H1 (cell line): ENCODE data around the gene PRKCA. TPM values are rescaled to one million over a fixed set of nuclear protein-coding genes. Genes with fewer than 3 reads are reported as not detected.
A peak's percentile ranks its signal among the peaks of the same experiment; 100 is the strongest.

Experiments
- CTCF ChIA-PET: fragments of 300-600 bp; sonication (Branson Sonifier 250); formaldehyde crosslinking; loops from one replicate; lab custom pipeline; 2021; ENCODE audit not compliant: partially characterized antibody; lab: Charles Lee
- POLR2A ChIA-PET: fragments of 300-600 bp; sonication (Branson Sonifier 250); formaldehyde crosslinking; loops from one replicate; lab custom pipeline; 2021; ENCODE audit warnings: inconsistent platforms; ENCODE audit not compliant: partially characterized antibody; lab: Charles Lee
- DNase-seq, 2 experiments: peaks; one replicate each; pipeline versions ENCODE4 v3.0.0 to v3.0.0-alpha.2; 2010 to 2022; ENCODE audit warnings: low spot score in 2 of 2, low read depth in 1 of 2, mixed read lengths in 1 of 2
- FAIRE-seq: peaks from 2 replicates; lab custom pipeline; 2011; peaks lifted over from hg19 to GRCh38; lab: Jason Lieb, UNC
- H2AFZ ChIP-seq: 2 replicates; pipeline ENCODE4 v1.8.1; 2012; ENCODE audit warnings: low read length, inconsistent platforms
- H2AK5ac ChIP-seq: 2 replicates; pipeline ENCODE4 v1.6.1; 2013; ENCODE audit warnings: low read depth, low read length
- H2BK120ac ChIP-seq: replicated peaks from 2 replicates; pipeline ENCODE3; 2013; ENCODE audit warnings: low read depth, low read length, inconsistent platforms
- H2BK12ac ChIP-seq: 2 replicates; pipeline ENCODE4 v1.6.1; 2013; ENCODE audit warnings: low read depth, low read length
- H2BK15ac ChIP-seq: 2 replicates; pipeline ENCODE4 v1.6.1; 2013; ENCODE audit warnings: low read length
- H2BK20ac ChIP-seq: 2 replicates; pipeline ENCODE4 v1.6.1; 2013; ENCODE audit warnings: low read length
- H2BK5ac ChIP-seq: 2 replicates; pipeline ENCODE4 v1.6.1; 2013; ENCODE audit warnings: low read depth, low read length
- H3K14ac ChIP-seq: 2 replicates; pipeline ENCODE4 v1.6.1; 2013; ENCODE audit warnings: inconsistent platforms; ENCODE audit not compliant: insufficient read length
- H3K18ac ChIP-seq: 2 replicates; pipeline ENCODE4 v1.6.1; 2013; ENCODE audit warnings: low read length; ENCODE audit errors: extremely low read depth
- H3K23ac ChIP-seq: 2 replicates; pipeline ENCODE4 v1.6.1; 2013; ENCODE audit warnings: inconsistent platforms; ENCODE audit not compliant: insufficient read length
- H3K23me2 ChIP-seq: 2 replicates; pipeline ENCODE4 v1.6.1; 2013; ENCODE audit warnings: low read depth, low read length
- H3K27ac ChIP-seq: 2 replicates; pipeline ENCODE4 v1.6.1; 2011; ENCODE audit warnings: low read depth, low read length, inconsistent platforms
- H3K27me3 ChIP-seq, 4 experiments: replicated peaks in 1 of 4; 1 replicate in 1 of 4; 2 replicates in 3 of 4; pipeline versions ENCODE4 v1.6.1 to v1.8.1; 2011 to 2013; ENCODE audit warnings: low read length in 3 of 4, mild to moderate bottlenecking in 3 of 4, inconsistent platforms in 2 of 4, mixed read lengths in 2 of 4, moderate library complexity in 1 of 4; ENCODE audit not compliant: control insufficient read depth in 3 of 4, insufficient read depth in 3 of 4; ENCODE audit errors: extremely low read depth in 1 of 4
- H3K36me3 ChIP-seq, 4 experiments: 2 replicates each; pipeline versions ENCODE4 v1.6.1 to v1.8.1; 2011 to 2013; ENCODE audit warnings: mild to moderate bottlenecking in 4 of 4, low read length in 3 of 4, moderate library complexity in 2 of 4, control low read depth in 1 of 4, inconsistent platforms in 1 of 4; ENCODE audit not compliant: insufficient read depth in 4 of 4, control insufficient read depth in 2 of 4
- H3K4ac ChIP-seq: replicated peaks from 2 replicates; pipeline ENCODE3; 2013; ENCODE audit warnings: low read length, low read depth, mixed read lengths, inconsistent platforms; ENCODE audit not compliant: insufficient read length
- H3K4me1 ChIP-seq, 4 experiments: replicated peaks in 1 of 4; 1 replicate in 1 of 4; 2 replicates in 3 of 4; pipeline versions ENCODE4 v1.6.1 to v1.8.1; 2011 to 2013; ENCODE audit warnings: low read length in 3 of 4, inconsistent platforms in 2 of 4, mixed read lengths in 1 of 4; ENCODE audit not compliant: insufficient read depth in 4 of 4, control insufficient read depth in 3 of 4
- H3K4me2 ChIP-seq, 2 experiments: 2 replicates each; pipeline versions ENCODE4 v1.6.1 to v1.8.1; 2011 to 2013; ENCODE audit warnings: low read depth in 2 of 2, low read length in 2 of 2, control low read depth in 1 of 2, inconsistent platforms in 1 of 2, mild to moderate bottlenecking in 1 of 2; ENCODE audit not compliant: insufficient read depth in 1 of 2
- H3K4me3 ChIP-seq, 4 experiments: fragments of 200-600, 300-600 bp in 1 of 4; sonication (generic), shearing (Covaris generic), sonication (Bioruptor Twin) in 1 of 4; 2 replicates each; pipeline versions ENCODE4 v1.5.1 to v1.8.1; 2011 to 2016; ENCODE audit warnings: low read length in 4 of 4, low read depth in 3 of 4, control low read depth in 2 of 4, inconsistent platforms in 2 of 4, mild to moderate bottlenecking in 2 of 4, mixed read lengths in 1 of 4, moderate library complexity in 1 of 4; ENCODE audit not compliant: insufficient read depth in 2 of 4; ENCODE audit errors: extremely low read depth in 1 of 4
- H3K56ac ChIP-seq: replicated peaks from 2 replicates; pipeline ENCODE3; 2013; ENCODE audit warnings: low read depth, mild to moderate bottlenecking, mixed read lengths, low read length, inconsistent platforms; ENCODE audit not compliant: insufficient read length
- H3K79me1 ChIP-seq: 2 replicates; pipeline ENCODE4 v1.6.1; 2013; ENCODE audit warnings: low read depth, low read length, control low read depth
- H3K79me2 ChIP-seq, 2 experiments: 2 replicates each; pipeline versions ENCODE4 v1.6.1 to v1.8.1; 2012 to 2013; ENCODE audit warnings: low read length in 2 of 2, mild to moderate bottlenecking in 2 of 2, inconsistent platforms in 1 of 2; ENCODE audit not compliant: insufficient read depth in 2 of 2, control insufficient read depth in 1 of 2
- H3K9ac ChIP-seq, 4 experiments: replicated peaks in 1 of 4; 1 replicate in 1 of 4; 2 replicates in 3 of 4; pipeline versions ENCODE4 v1.6.1 to v1.8.1; 2011 to 2013; ENCODE audit warnings: low read depth in 3 of 4, low read length in 3 of 4, control low read depth in 2 of 4, mild to moderate bottlenecking in 2 of 4, moderate library complexity in 2 of 4, inconsistent platforms in 1 of 4; ENCODE audit errors: extremely low read depth in 1 of 4
- H3K9me3 ChIP-seq, 2 experiments: 2 replicates each; pipeline versions ENCODE4 v1.6.1 to v1.8.1; 2012 to 2013; ENCODE audit warnings: mild to moderate bottlenecking in 2 of 2, moderate library complexity in 2 of 2, control low read depth in 1 of 2, inconsistent platforms in 1 of 2, low read depth in 1 of 2, low read length in 1 of 2, mixed read lengths in 1 of 2; ENCODE audit not compliant: insufficient read depth in 2 of 2
- H4K20me1 ChIP-seq, 2 experiments: replicated peaks in 1 of 2; 2 replicates each; pipeline versions ENCODE3 to v1.8.1; 2011 to 2013; ENCODE audit warnings: inconsistent platforms in 2 of 2, low read length in 2 of 2, mild to moderate bottlenecking in 1 of 2; ENCODE audit not compliant: insufficient read depth in 2 of 2, control insufficient read depth in 1 of 2
- H4K5ac ChIP-seq: 2 replicates; pipeline ENCODE4 v1.6.1; 2013; ENCODE audit warnings: low read length, low read depth, mixed read lengths, inconsistent platforms; ENCODE audit not compliant: insufficient read length
- H4K8ac ChIP-seq: 2 replicates; pipeline ENCODE4 v1.8.0; 2013; ENCODE audit warnings: mild to moderate bottlenecking, moderate library complexity, low read length, inconsistent platforms; ENCODE audit not compliant: insufficient read depth; ENCODE audit errors: extremely low read depth
- H4K91ac ChIP-seq: replicated peaks from 2 replicates; pipeline ENCODE3; 2013; ENCODE audit warnings: low read length, mixed read lengths, inconsistent platforms; ENCODE audit not compliant: insufficient read length
- BCL11A ChIP-seq, 2 experiments: IDR thresholded peaks; one replicate each; pipeline ENCODE4 v1.6.1; 2011; ENCODE audit warnings: low read depth in 2 of 2, low read length in 2 of 2, mild to moderate bottlenecking in 2 of 2
- KDM1A ChIP-seq: fragments of 200-600, 300-600 bp; sonication (generic); IDR thresholded peaks from 2 replicates; pipeline ENCODE4 v1.7.1; 2016; ENCODE audit warnings: mild to moderate bottlenecking, low read length, borderline replicate concordance
- NANOG ChIP-seq: IDR thresholded peaks from 2 replicates; pipeline ENCODE4 v1.6.1; 2011; ENCODE audit warnings: low read length, low read depth, mild to moderate bottlenecking, inconsistent platforms; ENCODE audit not compliant: insufficient read depth, poor library complexity, severe bottlenecking
- POLR2A ChIP-seq, 2 experiments: IDR thresholded peaks; 1 replicate in 1 of 2; 2 replicates in 1 of 2; pipeline ENCODE4 v1.6.1; 2011; ENCODE audit warnings: low read depth in 2 of 2, low read length in 2 of 2, mild to moderate bottlenecking in 2 of 2; ENCODE audit errors: control extremely low read depth in 1 of 2
- TEAD4 ChIP-seq: IDR thresholded peaks from 2 replicates; pipeline ENCODE4 v1.6.1; 2012; ENCODE audit warnings: low read depth, low read length, inconsistent platforms, mixed read lengths
- WGBS, 2 experiments: shearing (Covaris generic) in 1 of 2; methylation state at CpG; one replicate each; pipeline versions ENCODE4 v1.1.6 to v1.1.7; 2013 to 2015; ENCODE audit warnings: low lambda C conversion rate in 2 of 2, mixed read lengths in 2 of 2, inconsistent platforms in 1 of 2, low coverage in 1 of 2, missing lambda C conversion rate in 1 of 2; ENCODE audit not compliant: insufficient replicate concordance in 2 of 2, insufficient coverage in 1 of 2, insufficient read length in 1 of 2; ENCODE audit errors: extremely low coverage in 1 of 2, missing lambda C conversion rate in 1 of 2; 5-methylcytosine and 5-hydroxymethylcytosine counted together
- polyA plus RNA-seq, 7 experiments: library from polyadenylated mRNA; depleted of rRNA in 3 of 7; stranded (reverse) in 5 of 7; unstranded in 2 of 7; fragments of >200 nt in 5 of 7; fragments of 200-250 nt in 2 of 7; gene quantifications; 1 replicate in 5 of 7; 2 replicates in 1 of 7; 4 replicates in 1 of 7; pipeline versions ENCODE4 v1.2.1 to v1.2.3, GENCODE V29; 2011 to 2013; ENCODE audit warnings: missing spikeins in 2 of 7, mixed read lengths in 2 of 7
- total RNA-seq: library from RNA; stranded (reverse); fragmentation: NEBNext Ultra II Directional; extraction: Animal tissue kit (Norgen Biotek cat#: 25700); gene quantifications from 2 replicates; pipeline ENCODE4 v1.2.1, GENCODE V29; 2021

The PRKCA gene
- total and polyA plus RNA-seq, 2 of the 8 experiments (the other 6 are each of a cell fraction or from before 2014, with no cell fraction given): 5.8 to 17.8 TPM

GRCh38 chr17:66469088-66469442, 166.7 kb downstream of the PRKCA start:
- Histone ChIP-seq H3K9ac (no peak overlapping the region), H2BK120ac (no peak overlapping the region), H3K18ac (no peak overlapping the region), H2AFZ (no peak overlapping the region), H3K79me2 (no peaks in the 10 kb centered on the region), H2BK5ac (no peak overlapping the region), H3K14ac (no peak overlapping the region), H3K79me1 (0 out of 2 replicates have a peak, but pooled peaks cover 2% of the 10 kb centered on the region), H3K27me3 (no peaks in the 10 kb centered on the region), H2BK20ac (no peak overlapping the region), H3K27ac (no peak overlapping the region), H3K56ac (no peak overlapping the region), H2BK15ac (no peak overlapping the region), H3K9me3 (no peaks in the 10 kb centered on the region), H3K4me2 (peak overlapping the region in 1 of 2 experiments; percentile 24; a peak in 1 of 4 replicates), H4K5ac (no peak overlapping the region), H4K20me1 (peaks cover 0 to 1% of the 10 kb centered on the region in 2 experiments), H3K4me3 (no peak overlapping the region), H2BK12ac (no peak overlapping the region), H2AK5ac (no peak overlapping the region), H3K4ac (no peak overlapping the region), H3K23ac (no peak overlapping the region), H3K36me3 (no peaks in the 10 kb centered on the region), H4K91ac (no peak overlapping the region), H3K23me2 (no peaks in the 10 kb centered on the region), H3K4me1 (peaks cover 2 to 21% (median 13%) of the 10 kb centered on the region in 4 experiments), H4K8ac (no peak overlapping the region)
- DNase-seq (no peak), FAIRE-seq (no peak)
- POLR2A ChIA-PET: interaction anchor here (0.9 kb wide), 1 partner anchor 80 kb away, joined by 3 read pairs; no protein-coding TSS in a partner anchor
- TF ChIP-seq KDM1A (no peak), TEAD4 (peak; percentile 17; the same call in 1 of the 2 replicates), POLR2A (IDR thresholded peaks at IDR 0.05; ENCODE audit: control extremely low read depth in 1 of 2, low read depth in 2 of 2, low read length in 2 of 2) (no peak), BCL11A (IDR thresholded peaks at IDR 0.05; ENCODE audit: low read depth in 2 of 2, low read length in 2 of 2) (no peak), NANOG (no peak)
- 38% methylated on average over 3 of the region's 3 CpGs; no CpG with 5 or more reads in 1 of the 2 experiments for WGBS, 2 experiments
- CTCF ChIA-PET: interaction anchor here (0.7 to 1.6 kb wide), 4 partner anchors 19 to 268 kb away, joined by 3 to 4 read pairs (median 3); no protein-coding TSS in a partner anchor
